HG02884 (cell line): ENCODE data around the gene KASH5.

ENCODE experiments used
- ATAC-seq: cut with Tn5 transposase; IDR thresholded peaks from one replicate; pipeline ENCODE4 v1.9.1; 2021; ENCODE audit warnings: mild to moderate bottlenecking, moderate library complexity; ENCODE audit not compliant: unreplicated experiment

KASH5 gene, protein sequence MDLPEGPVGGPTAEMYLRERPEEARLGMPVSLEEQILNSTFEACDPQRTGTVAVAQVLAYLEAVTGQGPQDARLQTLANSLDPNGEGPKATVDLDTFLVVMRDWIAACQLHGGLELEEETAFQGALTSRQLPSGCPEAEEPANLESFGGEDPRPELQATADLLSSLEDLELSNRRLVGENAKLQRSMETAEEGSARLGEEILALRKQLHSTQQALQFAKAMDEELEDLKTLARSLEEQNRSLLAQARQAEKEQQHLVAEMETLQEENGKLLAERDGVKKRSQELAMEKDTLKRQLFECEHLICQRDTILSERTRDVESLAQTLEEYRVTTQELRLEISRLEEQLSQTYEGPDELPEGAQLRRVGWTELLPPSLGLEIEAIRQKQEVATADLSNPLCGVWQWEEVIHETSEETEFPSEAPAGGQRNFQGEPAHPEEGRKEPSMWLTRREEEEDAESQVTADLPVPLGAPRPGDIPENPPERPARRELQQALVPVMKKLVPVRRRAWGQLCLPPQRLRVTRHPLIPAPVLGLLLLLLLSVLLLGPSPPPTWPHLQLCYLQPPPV

DNA sequence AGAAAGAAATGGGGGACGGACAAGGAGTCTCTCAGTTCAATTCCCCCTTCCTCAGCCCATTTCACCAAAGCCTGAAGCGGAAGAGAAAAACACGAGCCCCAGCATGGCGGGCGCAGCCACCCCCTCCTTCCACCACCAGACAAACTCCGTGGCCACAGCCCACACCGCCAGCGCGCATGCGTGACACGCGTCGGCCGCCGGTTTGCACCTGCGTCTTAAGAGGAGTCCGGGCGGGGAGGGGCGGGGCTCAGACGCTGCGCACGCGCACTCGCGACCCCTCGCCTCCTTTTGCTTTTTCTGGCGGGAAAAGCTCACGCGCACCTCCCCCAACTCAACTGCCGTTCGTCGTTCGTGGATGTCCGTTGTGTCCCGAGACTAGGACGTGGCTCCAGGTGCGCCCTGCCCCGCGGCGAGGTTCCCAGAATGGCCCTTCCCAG is at the start of gene KASH5:
KASH5 (plus strand) TSS at position 314 of the 437 bp plus-strand sequence. CDS start 2,635 bp downstream, outside the sequence.
- no peak for ATAC-seq

DNA sequence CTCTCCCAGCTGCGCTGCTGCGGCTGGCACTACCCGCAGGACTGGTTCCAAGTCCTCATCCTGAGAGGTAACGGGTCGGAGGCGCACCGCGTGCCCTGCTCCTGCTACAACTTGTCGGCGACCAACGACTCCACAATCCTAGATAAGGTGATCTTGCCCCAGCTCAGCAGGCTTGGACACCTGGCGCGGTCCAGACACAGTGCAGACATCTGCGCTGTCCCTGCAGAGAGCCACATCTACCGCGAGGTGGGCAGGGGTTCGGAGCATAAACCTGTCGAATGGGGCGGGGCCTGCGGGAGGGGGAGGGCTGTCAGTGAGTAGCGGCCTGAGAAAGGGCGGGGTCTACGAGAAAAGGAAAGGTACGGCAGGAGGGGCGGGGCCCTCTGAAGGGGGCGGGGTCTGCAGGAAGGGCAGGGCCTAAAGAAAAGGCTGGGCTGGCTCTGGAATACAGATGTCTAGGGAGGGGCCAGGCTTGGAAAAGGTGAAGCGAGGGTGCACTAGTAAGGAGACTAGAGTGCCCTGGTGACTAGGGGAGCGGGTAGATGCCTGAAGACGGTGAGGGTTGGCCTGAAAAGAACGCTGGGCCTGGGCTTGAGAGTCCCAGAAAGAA is 49.3 kb upstream of the KASH5 start:
- ATAC-seq, result no peak

DNA sequence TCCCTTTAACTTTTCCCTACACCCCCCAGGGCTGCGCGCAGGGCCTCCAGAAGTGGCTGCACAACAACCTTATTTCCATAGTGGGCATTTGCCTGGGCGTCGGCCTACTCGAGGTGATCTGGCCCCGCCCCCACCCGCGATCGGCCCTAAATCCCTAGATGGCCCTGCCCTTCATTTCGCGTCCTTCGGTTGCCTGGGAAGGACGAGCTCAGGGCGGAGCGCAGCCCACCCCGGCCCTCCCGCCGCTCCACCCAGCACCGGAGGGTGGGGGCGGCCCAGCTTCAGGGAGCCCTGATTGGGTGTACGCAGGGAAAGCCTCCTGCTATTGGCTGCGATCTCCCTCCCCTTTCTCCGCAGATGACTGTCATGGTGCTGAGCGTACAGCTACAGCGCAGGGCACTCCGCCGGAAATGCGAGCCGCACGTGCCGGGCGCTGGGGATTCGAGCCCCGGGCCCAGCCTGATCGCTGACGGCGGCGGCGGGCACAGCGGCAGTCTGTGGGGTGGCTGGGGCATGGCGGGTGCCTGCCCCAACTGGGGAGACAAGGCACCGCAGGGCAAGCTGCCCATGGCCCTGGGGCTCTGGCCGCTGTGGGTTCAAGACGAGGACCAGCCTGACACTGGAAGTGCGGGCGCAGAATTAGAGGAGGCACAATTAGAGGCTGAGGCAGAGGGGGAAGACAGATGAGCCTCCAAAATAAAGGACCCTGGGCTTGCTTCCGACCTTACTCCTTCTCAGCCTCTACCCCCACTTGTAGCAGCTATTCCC is 48.6 kb upstream of the KASH5 start:
- no peak for ATAC-seq

DNA sequence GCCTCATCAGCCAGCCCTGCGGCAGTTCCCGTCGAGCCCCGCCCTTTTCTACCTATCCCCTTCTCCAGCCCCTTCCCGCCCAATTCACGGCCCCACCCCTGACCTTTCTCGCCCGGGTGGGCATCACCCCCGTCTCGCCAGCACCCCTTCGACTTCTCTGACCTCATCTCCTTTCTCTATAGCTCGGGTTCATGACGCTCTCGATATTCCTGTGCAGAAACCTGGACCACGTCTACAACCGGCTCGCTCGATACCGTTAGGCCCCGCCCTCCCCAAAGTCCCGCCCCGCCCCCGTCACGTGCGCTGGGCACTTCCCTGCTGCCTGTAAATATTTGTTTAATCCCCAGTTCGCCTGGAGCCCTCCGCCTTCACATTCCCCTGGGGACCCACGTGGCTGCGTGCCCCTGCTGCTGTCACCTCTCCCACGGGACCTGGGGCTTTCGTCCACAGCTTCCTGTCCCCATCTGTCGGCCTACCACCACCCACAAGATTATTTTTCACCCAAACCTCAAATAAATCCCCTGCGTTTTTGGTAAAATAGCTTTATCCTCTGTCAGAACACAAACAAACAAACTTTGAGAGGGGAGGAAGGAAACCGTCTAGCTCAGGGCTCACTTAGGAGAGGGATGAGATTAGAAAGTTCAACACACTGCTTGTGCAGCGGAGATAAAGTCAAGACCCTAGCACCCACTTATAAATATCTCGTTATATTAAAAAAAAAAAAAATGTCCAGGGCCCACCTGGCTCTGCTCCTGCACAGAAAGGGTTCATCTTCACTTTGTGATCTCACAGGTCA is 47.8 kb upstream of the KASH5 start:
- peak; percentile 43 for ATAC-seq

DNA sequence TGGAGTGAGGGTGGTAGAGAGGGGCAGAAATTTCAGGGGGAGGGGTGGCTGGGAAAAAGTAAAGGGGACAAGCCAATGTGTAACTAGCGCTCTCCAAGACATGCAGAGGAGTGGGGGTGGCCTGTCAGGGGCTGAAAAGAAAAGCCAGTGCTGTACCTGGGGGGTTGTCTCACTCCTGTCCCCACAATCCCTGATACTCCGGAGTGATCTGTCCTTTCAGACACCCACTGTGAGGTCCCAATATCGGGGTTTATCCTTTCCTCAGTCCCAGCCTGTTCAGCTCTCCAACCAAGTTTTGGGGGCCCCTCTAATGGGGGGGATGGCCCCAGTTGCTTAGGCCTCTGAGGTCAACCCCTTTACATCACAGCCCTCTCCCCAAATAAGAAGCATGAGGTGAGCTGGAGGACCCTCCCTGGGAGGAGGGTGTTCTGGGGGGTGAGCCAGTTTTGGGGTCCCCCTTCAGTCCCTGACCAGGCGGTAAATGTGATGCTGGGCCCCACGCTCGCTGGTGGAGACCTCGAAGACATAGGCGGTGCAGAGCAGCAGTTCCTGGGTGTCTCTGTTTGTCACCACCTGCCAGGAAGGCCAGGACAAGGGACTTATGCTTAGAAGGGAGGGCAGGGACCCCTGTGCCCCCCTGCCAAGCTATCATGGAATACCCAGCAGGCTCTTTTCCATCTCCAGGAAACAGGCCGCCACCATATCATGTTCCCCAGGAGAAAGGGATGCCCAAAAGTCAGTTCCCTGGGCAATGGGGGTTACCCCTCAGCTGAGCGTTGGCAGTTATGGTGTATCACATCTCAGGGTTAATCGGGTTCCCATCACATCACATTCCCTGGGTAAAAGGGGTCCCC is 47.0 kb upstream of the KASH5 start:
- ATAC-seq, result no peak

DNA sequence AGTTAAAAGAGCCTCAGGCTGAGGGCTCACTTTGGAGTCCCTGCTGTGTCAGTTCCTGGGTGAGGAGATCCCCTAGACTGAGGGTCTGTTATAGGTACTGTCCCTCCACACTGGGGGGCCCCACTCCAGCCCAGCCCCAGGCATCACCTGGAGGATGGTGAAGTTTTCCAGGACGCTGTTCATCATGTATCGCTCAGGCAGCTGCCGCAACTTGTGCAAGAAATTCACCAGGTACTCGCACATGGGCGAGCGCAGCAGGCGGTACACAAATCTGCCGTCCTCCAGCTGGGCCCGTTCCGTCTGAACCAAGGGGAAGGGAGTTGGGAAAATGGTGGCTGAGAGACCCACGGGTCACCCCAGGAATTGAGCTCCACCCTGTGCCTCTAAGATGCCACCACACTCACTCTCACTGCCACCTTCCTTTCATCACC is 45.7 kb upstream of the KASH5 start:
- no peak for ATAC-seq

DNA sequence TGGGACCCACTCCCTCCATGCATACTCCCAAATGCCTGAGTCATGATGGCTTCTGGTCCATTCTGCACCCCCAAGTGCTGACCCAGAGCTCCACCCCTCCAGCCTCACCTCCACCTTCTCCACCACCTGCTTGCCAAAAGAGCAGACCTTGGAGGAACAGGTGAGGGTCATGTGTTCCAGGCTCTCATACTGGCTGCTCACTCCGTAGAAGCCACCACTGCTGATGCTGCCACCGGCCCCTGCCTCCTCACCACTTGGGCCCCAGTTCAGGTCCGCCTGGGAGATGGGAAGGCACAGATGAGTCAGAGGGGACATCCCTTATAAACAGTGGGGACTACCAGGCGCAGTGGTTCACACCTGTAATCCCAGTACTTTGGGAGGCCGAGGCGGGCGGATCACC is 44.9 kb upstream of the KASH5 start:
- ATAC-seq, result no peak

DNA sequence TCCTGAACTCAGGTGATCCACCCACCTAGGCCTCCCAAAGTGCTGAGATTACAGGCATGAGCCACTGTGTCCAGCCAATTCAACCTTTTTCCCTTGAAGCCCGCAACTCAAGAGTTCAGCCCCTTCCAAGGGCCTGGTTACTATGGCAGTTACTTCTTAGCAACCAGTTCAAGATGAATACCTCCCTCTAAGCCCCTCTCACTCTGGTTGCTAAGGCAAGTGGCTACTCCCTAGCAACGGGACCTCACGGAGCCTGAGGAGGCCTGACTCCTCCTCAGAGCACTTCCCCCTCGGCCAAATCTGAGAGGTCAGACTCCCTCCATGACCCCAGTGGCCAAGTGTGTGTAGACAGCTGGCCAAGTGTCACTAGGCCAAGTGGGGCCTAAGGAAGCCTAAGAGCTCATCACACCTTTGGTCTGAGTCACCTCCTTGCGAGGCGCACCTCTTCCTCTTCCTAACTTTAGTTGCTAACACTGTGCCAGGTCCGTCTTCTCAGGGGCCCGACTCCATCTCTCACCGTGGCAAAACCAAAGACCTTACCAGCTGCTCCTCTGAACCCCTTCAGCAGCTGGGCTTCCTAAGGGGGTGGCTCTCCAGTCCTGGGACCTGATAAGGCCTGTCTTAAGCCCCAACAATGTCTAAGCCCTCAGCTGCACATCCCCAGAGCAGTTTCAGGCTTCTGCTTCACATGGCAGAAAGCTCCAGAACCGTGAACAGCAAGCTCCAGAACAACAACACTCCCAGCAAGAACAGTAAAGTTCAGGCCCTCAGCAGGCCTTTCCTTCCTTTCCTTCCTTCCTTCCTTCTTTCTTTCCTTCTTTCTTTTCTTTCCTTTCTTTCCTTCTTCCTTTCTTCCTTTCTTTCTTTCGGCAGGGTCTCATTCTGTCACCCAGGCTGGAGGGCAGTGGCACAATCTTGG is 43.3 kb upstream of the KASH5 start:
- no peak for ATAC-seq

DNA sequence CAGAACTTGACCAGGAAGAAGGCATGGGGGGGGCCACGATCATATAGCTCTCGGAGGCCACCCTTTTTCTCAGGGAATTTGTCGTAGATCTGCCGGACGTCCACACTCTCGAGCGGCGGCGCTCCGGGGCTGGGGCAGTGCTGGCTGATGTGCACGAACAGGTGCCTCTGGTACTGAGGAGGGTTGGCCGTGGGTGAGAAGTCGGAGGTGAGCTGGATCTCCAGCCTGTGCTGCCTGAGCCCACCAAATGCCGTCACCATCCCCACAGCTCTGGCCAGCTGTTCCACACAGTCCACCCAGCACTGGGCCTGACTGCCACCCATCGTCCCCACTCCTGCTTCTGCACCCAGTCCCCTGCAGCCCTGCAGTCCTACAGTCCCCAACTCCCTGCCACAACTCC is 40.9 kb upstream of the KASH5 start:
- no peak for ATAC-seq

DNA sequence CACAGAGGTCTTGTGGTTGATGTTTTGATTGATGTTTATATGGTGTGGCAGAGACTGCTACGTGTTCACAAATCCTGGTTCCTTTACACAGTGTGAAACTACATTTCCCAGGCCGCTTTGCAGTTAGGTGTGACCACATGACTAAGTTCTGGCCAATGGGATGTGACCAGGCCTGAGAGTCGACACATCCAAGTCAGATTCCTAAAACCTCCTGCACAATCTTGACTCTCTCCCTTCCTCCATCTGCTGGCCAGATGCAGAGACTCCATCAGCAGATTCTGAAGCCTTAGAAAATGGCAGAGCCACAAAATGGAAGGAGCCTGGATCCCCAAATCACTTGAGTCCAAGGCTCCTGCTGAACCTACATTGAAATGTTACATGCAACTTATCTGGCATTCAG is 40.2 kb upstream of the KASH5 start:
- ATAC-seq, result no peak

DNA sequence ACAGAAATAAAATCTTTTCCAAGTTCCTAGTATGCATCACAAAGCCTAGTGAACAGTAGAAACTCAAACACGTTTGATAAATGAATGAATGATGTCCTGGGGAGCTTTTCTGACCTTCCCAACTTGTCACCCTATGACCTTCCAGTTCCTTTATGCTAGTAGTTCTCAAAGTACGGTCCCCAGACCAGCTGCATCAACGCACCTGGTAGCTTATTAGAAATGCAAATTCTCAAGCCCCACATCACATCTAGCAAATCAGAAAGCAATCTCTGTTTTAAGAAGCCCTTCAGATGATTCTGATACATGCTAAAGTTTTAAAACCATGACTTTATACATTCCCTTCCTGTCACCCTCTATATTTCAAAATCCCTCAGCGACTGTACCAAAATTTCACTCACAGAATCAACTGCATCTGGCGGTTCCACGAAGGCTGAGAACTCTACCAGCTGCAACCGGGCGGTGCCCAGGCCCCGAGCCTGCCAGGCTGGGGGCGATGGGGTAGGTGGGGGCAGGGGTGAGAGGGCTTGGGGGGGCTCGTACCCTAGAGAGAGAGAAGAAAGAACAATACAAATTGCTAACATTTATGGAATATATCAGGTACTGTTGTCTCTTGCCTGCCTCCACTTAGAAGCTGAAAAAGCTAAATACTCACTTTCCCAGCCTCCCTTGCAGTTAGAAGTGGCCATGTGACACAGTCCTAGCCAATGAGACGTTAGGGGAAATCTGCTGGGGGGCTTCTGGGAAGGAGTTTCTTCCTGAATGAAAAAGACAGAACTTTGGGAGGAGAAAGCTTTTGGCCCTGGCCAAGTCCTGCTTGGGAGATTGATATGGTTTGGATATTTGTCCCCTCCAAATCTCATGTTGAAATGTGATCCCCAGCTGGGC is 39.5 kb upstream of the KASH5 start:
- ATAC-seq, result no peak

DNA sequence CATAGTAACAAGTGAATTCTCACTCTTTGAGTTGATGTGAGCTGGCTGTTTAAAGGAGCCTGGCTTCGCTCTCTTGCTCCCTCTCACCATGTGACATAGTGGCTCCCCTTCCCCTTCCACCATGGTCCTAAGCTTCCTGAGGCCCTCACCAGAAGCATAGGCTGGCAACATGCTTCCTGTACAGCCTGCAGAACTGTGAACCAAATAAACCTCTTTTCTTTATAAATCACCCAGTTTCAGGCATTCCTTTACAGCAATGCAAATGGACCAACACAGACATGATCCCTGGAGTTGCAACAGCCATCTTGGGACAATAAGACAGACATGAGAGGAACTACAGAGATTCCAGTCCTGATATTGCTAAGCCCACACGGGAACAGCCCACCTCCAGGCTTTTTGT is 38.5 kb upstream of the KASH5 start:
- ATAC-seq, result no peak

DNA sequence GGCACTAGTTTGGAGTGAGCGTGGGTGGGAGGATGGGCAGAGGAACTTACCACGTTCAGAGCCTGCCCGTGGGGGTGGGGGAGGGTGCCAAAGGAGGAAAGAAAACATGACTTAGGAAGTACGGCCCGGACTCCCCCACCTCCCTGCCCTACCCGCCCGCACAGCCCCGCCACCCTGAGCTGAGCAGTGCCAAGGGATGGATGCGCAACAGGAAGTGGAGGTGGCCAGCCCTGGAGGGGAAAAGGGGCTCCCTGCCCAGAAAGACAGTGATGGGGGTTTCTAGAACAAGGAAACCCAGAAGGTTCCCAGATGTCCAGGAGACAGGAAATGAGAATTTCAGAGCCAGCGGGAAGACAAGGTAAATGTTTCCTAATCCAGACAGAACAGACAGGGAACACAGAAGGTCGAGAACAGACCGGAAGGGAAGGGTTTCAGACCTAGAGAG is 32.1 kb upstream of the KASH5 start:
- ATAC-seq, result no peak

DNA sequence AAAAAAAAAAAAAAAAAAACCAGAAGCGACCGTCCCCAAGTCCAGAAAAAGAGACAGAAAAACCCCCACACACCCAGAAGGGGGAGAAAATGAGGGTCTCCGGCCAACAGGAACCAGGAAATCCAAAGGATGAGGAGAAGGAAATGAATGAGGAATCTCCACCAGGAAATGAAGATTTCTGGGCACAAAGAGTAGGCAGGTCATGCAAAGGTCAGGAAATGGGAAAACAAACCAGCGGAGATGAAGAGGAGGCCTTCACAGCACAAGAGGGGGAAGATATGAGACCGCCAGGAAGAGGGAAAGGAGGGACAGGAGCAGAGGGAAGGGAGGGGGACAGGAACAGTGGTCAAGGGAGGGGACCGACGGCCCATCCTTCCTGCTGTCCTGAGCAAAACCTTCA is 31.7 kb upstream of the KASH5 start:
- ATAC-seq, result no peak

DNA sequence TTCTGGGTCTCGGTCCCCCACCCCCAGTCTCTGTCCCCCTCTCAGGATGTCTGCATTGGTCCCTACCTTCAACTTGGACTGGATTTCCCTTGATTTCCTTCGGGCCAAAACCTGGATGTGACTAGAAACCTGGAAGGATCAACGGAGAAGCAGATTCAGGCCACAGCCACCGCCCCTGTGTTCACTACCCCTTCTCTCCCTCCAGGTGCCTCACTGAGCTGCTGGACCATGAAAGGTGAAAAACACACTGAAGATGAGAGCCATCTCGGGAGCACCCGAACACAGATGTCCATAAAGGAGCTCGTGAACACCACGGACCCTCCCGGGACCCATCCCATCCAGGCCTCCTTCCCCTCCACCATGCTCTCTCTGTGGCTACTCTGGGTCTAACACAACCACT is 30.9 kb upstream of the KASH5 start:
- ATAC-seq, result no peak

DNA sequence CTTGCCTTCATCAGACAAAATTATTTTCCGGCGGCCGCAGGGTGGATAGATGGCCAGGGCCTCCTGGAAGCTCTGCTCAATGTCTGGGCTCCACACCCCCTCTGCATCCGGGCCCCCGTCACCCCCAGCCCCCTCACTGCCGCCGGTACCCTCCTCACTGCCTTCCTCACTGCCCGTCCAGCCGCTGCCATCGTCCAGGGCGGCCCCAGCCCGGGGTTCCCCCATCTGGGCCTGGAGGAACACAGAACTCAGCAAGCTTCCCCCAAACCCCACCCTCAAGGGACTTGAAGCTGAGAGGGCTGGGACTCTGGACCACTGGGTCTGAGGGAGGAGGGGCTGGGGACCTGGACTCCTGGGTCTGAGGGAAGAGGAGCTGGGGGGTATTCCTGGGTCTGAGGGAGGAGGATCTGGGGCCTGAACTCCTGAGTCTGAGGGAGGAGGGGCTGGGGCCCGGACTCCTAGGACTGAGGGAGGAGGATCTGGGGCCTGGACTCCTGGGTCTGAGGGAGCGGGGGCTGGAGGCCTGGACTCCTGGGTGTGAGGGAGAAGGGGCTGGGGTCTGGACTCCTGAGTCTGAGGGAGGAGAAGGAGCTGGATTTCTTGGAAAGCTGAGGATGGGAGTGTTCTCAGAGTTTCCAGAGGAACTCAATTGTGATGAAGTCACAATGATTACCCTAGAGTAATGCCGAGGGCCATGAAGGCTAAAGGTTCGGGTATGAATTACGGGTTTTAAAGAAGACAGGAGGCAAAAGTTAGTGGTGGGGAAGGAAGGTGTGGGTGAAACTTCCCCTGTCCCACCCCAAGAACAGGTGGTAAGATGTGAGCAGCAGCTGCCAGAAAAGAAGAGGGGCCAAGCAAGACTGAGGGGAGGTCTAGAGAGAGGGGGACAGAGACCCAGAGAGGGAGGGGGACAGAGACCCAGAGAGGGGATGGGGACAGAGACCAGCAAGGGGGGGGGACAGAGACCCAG is 27.9 kb upstream of the KASH5 start:
- ATAC-seq, result no peak
